OCI-LY7 (cell line): ENCODE measurements around the gene APRT. TPM values are rescaled to one million over a fixed set of nuclear protein-coding genes. Genes with fewer than 3 reads are reported as not detected.

Experiments used
- BruUV-seq: library from RNA; stranded (reverse); fragments of 400-500 nt; replicated peaks from 2 replicates; lab custom pipeline; 2021; lab: Mats Ljungman, UMichigan
- CTCF ChIA-PET: fragments of 300-600 bp; sonication (Branson Sonifier 250); formaldehyde crosslinking; loops from one replicate; lab custom pipeline; 2022; ENCODE audit warnings: antibody characterized with exemption; ENCODE audit not compliant: unreplicated experiment; lab: Charles Lee
- POLR2A ChIA-PET: fragments of 300-600 bp; sonication (Branson Sonifier 250); formaldehyde crosslinking; loops from one replicate; lab custom pipeline; 2022; ENCODE audit warnings: antibody characterized with exemption; lab: Charles Lee
- DNase-seq: peaks from one replicate; pipeline ENCODE4 v3.0.0-alpha.2; 2015; ENCODE audit warnings: low spot score
- H2AFZ ChIP-seq: fragments of 200-600 bp; sonication (generic), shearing (Covaris generic); 2 replicates; pipeline ENCODE4 v1.6.1; 2014; ENCODE audit warnings: mild to moderate bottlenecking, antibody characterized with exemption, low read length, moderate library complexity
- H3K27ac ChIP-seq: fragments of 200-600 bp; sonication (generic); 2 replicates; pipeline ENCODE4 v1.5.1; 2014; ENCODE audit warnings: mixed run types, low read depth, mild to moderate bottlenecking, moderate library complexity, low read length, inconsistent platforms; ENCODE audit not compliant: poor library complexity, severe bottlenecking
- H3K36me3 ChIP-seq: fragments of 200-600 bp; sonication (generic); 2 replicates; pipeline ENCODE4 v1.6.1; 2014; ENCODE audit warnings: mild to moderate bottlenecking, antibody characterized with exemption, low read length, moderate library complexity, mixed read lengths; ENCODE audit not compliant: insufficient read depth
- H3K4me1 ChIP-seq: fragments of 200-600 bp; sonication (generic); 2 replicates; pipeline ENCODE4 v1.5.1; 2014; ENCODE audit warnings: mild to moderate bottlenecking, low read length; ENCODE audit not compliant: insufficient read depth, poor library complexity, severe bottlenecking
- H3K4me2 ChIP-seq: fragments of 200-600 bp; sonication (generic); 2 replicates; pipeline ENCODE4 v1.6.1; 2014; ENCODE audit warnings: mild to moderate bottlenecking, low read length
- H3K4me3 ChIP-seq: fragments of 200-600 bp; sonication (generic); 2 replicates; pipeline ENCODE4 v1.5.1; 2014; ENCODE audit warnings: mild to moderate bottlenecking, low read depth, low read length; ENCODE audit not compliant: poor library complexity, severe bottlenecking
- H3K79me2 ChIP-seq: fragments of 200-600 bp; sonication (generic); 2 replicates; pipeline ENCODE4 v1.6.1; 2016; ENCODE audit warnings: low read depth, mild to moderate bottlenecking, low read length, moderate library complexity, mixed read lengths; ENCODE audit not compliant: insufficient read depth
- H3K9me2 ChIP-seq: fragments of 200-600 bp; sonication (generic); 2 replicates; pipeline ENCODE4 v1.6.1; 2016; ENCODE audit warnings: mild to moderate bottlenecking, low read length, mixed read lengths; ENCODE audit not compliant: insufficient read depth
- H3K9me3 ChIP-seq: fragments of 200-600 bp; sonication (generic); 2 replicates; pipeline ENCODE4 v1.6.1; 2014; ENCODE audit warnings: mild to moderate bottlenecking, mixed run types, low read length, mixed read lengths
- H4K20me1 ChIP-seq: fragments of 200-600 bp; sonication (generic); 2 replicates; pipeline ENCODE4 v1.6.1; 2014; ENCODE audit warnings: mild to moderate bottlenecking, antibody characterized with exemption, low read length, moderate library complexity, mixed read lengths; ENCODE audit not compliant: insufficient read depth
- EZH2phosphoT487 ChIP-seq: fragments of 200-600 bp; sonication (generic); IDR thresholded peaks from 2 replicates; pipeline ENCODE4 v1.6.1; 2018; ENCODE audit warnings: low read depth, borderline replicate concordance, mild to moderate bottlenecking, mixed run types, antibody characterized with exemption, low read length, moderate library complexity, mixed read lengths
- intact Hi-C: fragments of 100-400 bp; cut with micrococcal nuclease; formaldehyde crosslinking; loops from one replicate; pipeline ENCODE4 v1.10.0; 2022; ENCODE audit not compliant: unreplicated experiment
- total RNA-seq, 2 experiments: library from RNA; depleted of rRNA in 1 of 2; stranded (reverse); fragments of >200 nt in 1 of 2; shearing (Covaris generic) in 1 of 2; gene quantifications; 2 replicates each; pipeline ENCODE4 v1.2.3, GENCODE V29; 2014 to 2022
- TF ChIP-seq, protein P1 (sequence below): fragments of 200-600 bp; sonication (generic); conservative IDR thresholded peaks from 2 replicates; pipeline ENCODE4 v1.5.1; 2014; ENCODE audit warnings: mild to moderate bottlenecking, antibody characterized with exemption, low read length, moderate library complexity, mixed read lengths

APRT gene
- total RNA-seq, 2 experiments from 2014 or later: 151 to 216 TPM

DNA sequence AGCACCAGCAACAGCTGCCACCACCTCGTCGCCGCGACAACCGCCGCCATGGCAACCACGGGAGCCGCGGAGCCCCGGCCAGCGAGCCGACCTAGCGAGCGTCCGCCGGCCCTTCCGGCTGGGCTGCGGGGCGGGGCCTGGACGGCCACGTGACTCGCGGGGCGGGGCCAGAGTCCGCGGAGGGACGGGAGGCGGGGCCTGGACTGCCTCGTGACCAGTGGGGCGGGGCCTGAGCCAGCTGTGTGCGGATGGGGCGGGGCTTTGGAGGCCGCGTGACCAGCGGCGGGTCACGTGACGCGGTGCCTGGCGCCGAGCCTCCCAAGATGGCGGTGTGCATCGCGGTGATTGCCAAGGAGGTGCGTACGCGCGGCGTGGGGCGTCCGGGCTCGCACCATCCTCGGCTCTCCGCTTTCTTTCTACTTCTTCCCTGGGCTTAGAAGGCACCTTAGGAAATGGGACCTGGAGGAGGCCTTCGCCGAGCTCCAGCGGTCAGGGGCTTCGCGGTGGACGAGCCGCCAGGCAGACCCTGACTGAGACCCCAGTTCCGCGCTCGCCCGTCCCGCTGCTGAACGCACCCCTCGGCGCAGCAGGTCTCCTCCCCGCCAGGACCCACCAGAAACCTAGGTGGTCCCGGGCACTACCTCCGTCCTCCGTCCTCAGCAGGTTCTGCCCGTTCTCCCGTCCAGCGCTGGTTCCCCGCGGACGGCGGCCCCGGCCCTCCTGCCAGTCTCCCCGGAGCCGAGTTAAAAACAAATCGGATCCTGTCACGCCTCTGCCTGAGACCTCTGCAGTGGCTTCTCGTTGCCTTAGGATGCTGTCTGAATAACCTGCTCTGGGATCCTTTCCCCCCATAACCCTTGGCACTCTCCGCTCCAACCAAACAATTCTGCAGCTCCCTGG, 45.4 kb upstream of the APRT start, which contains the start of the genes GALNS and TRAPPC2L:
Gene GALNS (minus strand): TSS at position 120 of the 900 bp plus-strand sequence. CDS start 70 bp downstream, at position 50.
Gene TRAPPC2L (plus strand): TSS at position 300 of the 900 bp plus-strand sequence. CDS start 24 bp downstream, at position 324.
- no TSS peak for BruUV-seq
- Histone ChIP-seq H3K4me1 (peaks cover 25% of the 10 kb centered on the region), H3K27ac (peak within 1 kb of the TSS; percentile 6), H3K4me2 (peak within 1 kb of the TSS; percentile 86), H3K4me3 (peak within 1 kb of the TSS; percentile 83), H3K9me3 (no peaks in the 10 kb centered on the region), H3K9me2 (no peaks in the 10 kb centered on the region), H3K36me3 (peaks cover 23% of the 10 kb centered on the region), H2AFZ (peak within 1 kb of the TSS; percentile 18; the same call in 1 of the 2 replicates), H4K20me1 (0 out of 2 replicates have a peak, but pooled peaks cover 4% of the 10 kb centered on the region), H3K79me2 (no peaks in the 10 kb centered on the region; the same call in 1 of the 2 replicates)
- intact Hi-C loops: loop anchor here (1.0 to 5.0 kb wide), 3 partner anchors 41 to 310 kb away; no protein-coding TSS in a partner anchor
- DNase-seq: peak; percentile 99
- ChIA-PET POLR2A (interaction anchor here (0.7 to 1.0 kb wide), 2 partner anchors 8 to 12 kb away, joined by 3 to 4 read pairs; no protein-coding TSS in a partner anchor), CTCF (interaction anchor here (0.5 kb wide), 2 partner anchors 263 to 312 kb away, joined by 3 to 4 read pairs; no protein-coding TSS in a partner anchor)
- no peak for TF ChIP-seq EZH2phosphoT487

DNA sequence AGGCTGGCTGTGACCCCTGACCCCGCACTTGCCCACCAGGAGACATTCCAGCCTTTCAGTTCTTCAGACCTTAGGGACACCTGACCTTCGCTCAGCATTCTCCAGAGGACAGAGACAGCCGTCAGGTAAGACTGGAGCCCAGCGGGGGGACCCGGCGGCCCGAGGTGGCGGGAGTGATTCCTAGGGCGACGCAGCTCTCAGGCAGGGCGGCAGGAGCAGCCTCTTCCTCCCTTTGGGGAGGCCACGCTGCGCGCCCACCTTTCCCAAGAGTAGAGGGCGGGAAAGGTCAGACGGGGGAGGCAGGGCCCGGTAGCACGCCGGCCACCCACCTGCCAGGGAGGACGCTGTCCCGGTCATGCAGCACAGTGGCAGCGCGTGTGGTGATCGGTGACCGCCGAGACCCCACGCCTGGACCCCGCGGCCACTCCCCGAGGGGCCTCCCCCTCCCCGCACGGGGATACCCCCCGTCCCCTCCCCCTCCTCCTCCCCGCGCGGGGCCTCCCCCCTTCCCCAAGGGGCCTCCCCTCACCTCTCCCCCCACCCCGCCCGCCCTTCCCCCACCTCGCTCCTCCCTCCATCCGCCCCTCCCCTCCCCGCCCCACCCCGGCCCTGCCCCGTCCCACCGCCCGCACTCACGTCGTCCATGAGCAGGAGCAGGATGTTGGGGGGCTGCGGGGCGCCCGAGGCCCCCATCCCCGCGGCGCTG, 44.5 kb upstream of the APRT start:
- H4K20me1 ChIP-seq: 0 out of 2 replicates have a peak, but pooled peaks cover 4% of the 10 kb centered on the region
- H2AFZ ChIP-seq: no peak overlapping the region; the same call in 1 of the 2 replicates
- no peak for TF ChIP-seq EZH2phosphoT487
- TF ChIP-seq, protein P1, sequence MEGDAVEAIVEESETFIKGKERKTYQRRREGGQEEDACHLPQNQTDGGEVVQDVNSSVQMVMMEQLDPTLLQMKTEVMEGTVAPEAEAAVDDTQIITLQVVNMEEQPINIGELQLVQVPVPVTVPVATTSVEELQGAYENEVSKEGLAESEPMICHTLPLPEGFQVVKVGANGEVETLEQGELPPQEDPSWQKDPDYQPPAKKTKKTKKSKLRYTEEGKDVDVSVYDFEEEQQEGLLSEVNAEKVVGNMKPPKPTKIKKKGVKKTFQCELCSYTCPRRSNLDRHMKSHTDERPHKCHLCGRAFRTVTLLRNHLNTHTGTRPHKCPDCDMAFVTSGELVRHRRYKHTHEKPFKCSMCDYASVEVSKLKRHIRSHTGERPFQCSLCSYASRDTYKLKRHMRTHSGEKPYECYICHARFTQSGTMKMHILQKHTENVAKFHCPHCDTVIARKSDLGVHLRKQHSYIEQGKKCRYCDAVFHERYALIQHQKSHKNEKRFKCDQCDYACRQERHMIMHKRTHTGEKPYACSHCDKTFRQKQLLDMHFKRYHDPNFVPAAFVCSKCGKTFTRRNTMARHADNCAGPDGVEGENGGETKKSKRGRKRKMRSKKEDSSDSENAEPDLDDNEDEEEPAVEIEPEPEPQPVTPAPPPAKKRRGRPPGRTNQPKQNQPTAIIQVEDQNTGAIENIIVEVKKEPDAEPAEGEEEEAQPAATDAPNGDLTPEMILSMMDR: no peak
- H3K4me3 ChIP-seq: peak overlapping the region; percentile 83
- POLR2A ChIA-PET: interaction anchor here (0.7 kb wide), 1 partner anchor 13 kb away, joined by 3 read pairs; no protein-coding TSS in a partner anchor
- no peaks in the 10 kb centered on the region for H3K9me2 ChIP-seq
- H3K79me2 ChIP-seq: no peaks in the 10 kb centered on the region; the same call in 1 of the 2 replicates
- no peak overlapping the region for H3K27ac ChIP-seq
- H3K4me2 ChIP-seq: peak overlapping the region; percentile 58
- H3K4me1 ChIP-seq: peaks cover 25% of the 10 kb centered on the region
- H3K36me3 ChIP-seq: peaks cover 23% of the 10 kb centered on the region; the same call in 1 of the 2 replicates
- DNase-seq: peak; percentile 7
- H3K9me3 ChIP-seq: no peaks in the 10 kb centered on the region
- CTCF ChIA-PET: no interaction called here
- intact Hi-C loops: loop anchor here (5.0 kb wide), 1 partner anchor 111 kb away; no protein-coding TSS in a partner anchor
- BruUV-seq: no TSS peak

DNA sequence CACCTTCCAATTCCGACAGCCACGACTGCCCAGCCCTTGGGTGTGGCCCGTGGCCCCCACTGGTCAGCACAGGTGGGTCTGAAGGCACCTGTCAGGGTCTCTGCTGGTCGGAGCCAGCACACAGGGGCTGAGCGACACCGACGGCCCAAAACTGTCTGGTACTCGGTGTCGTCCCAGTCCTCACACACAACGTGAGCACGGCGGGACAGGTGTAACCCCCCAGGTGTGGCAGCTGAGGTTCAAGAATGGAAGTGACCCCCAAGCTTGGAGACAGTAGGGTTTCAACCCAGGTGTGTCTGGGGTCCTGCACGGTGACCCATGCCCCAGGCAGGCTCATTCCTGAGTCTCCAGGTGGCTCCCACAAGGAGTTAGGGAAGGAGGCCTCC, 44.0 kb upstream of the APRT start:
- Histone ChIP-seq H3K27ac (no peak overlapping the region), H2AFZ (no peak overlapping the region), H3K4me3 (peak overlapping the region; percentile 83), H3K79me2 (no peaks in the 10 kb centered on the region; the same call in 1 of the 2 replicates), H3K4me2 (peak overlapping the region; percentile 58), H3K9me3 (no peaks in the 10 kb centered on the region), H4K20me1 (0 out of 2 replicates have a peak, but pooled peaks cover 4% of the 10 kb centered on the region), H3K9me2 (no peaks in the 10 kb centered on the region), H3K4me1 (peaks cover 25% of the 10 kb centered on the region), H3K36me3 (peaks cover 20% of the 10 kb centered on the region; the same call in 1 of the 2 replicates)
- no peak for DNase-seq
- ChIA-PET CTCF (no interaction called here), POLR2A (no interaction called here)
- TF ChIP-seq EZH2phosphoT487: no peak
- TF ChIP-seq, protein P1: no peak
- intact Hi-C loops: loop anchor here (5.0 kb wide), 1 partner anchor 112 kb away; no protein-coding TSS in a partner anchor
- no TSS peak for BruUV-seq
